Duodenal mucosa (tissue), 2 donors: Measurements from ENCODE around the gene NOL9.

Source experiments
- H3K27ac ChIP-seq: one replicate; pipeline ENCODE4 v1.7.0; 2013; ENCODE audit warnings: low read depth, low read length
- H3K27me3 ChIP-seq, 2 donors: one replicate each; pipeline ENCODE4 v1.7.0; 2013; ENCODE audit warnings: low read length in 2 of 2, control low read depth in 1 of 2; ENCODE audit not compliant: insufficient read depth in 2 of 2, control insufficient read depth in 1 of 2
- H3K36me3 ChIP-seq, 2 donors: one replicate each; pipeline ENCODE4 v1.7.0; 2013; ENCODE audit warnings: low read length in 2 of 2, control low read depth in 1 of 2; ENCODE audit not compliant: insufficient read depth in 2 of 2, control insufficient read depth in 1 of 2
- H3K4me1 ChIP-seq, 2 donors: one replicate each; pipeline ENCODE4 v1.7.0; 2013; ENCODE audit warnings: low read length in 2 of 2, control low read depth in 1 of 2; ENCODE audit not compliant: insufficient read depth in 2 of 2, control insufficient read depth in 1 of 2
- H3K4me3 ChIP-seq, 2 donors: one replicate each; pipeline ENCODE4 v1.7.0; 2013; ENCODE audit warnings: low read length in 2 of 2, low read depth in 1 of 2
- H3K9ac ChIP-seq, 2 donors: one replicate each; pipeline ENCODE4 v1.7.0; 2013; ENCODE audit warnings: low read length in 2 of 2, low read depth in 1 of 2
- H3K9me3 ChIP-seq, 2 donors: one replicate each; pipeline ENCODE4 v1.7.0; 2013; ENCODE audit warnings: low read length in 2 of 2, control low read depth in 1 of 2; ENCODE audit not compliant: control insufficient read depth in 1 of 2

The NOL9 gene

GRCh38 chr1:6511056-6511455, 43.3 kb downstream of the NOL9 start:
- H3K4me3 ChIP-seq, result no peak overlapping the region
- no peaks in the 10 kb centered on the region for H3K4me1 ChIP-seq
- H3K9ac ChIP-seq, result no peak overlapping the region
- no peaks in the 10 kb centered on the region for H3K27me3 ChIP-seq
- H3K9me3 ChIP-seq, result no peaks in the 10 kb centered on the region
- H3K27ac ChIP-seq, result no peak overlapping the region
- no peaks in the 10 kb centered on the region for H3K36me3 ChIP-seq

GRCh38 chr1:6510493-6510892, 43.8 kb downstream of the NOL9 start:
- Histone ChIP-seq H3K9ac (no peak overlapping the region), H3K9me3 (no peaks in the 10 kb centered on the region), H3K4me3 (no peak overlapping the region), H3K36me3 (no peaks in the 10 kb centered on the region), H3K27me3 (no peaks in the 10 kb centered on the region), H3K4me1 (no peaks in the 10 kb centered on the region), H3K27ac (no peak overlapping the region)

- H3K4me1 ChIP-seq, result no peaks in the 10 kb centered on the region
- H3K27ac ChIP-seq, result no peak overlapping the region
- no peak overlapping the region for H3K9ac ChIP-seq
- H3K27me3 ChIP-seq, result no peaks in the 10 kb centered on the region
- no peaks in the 10 kb centered on the region for H3K9me3 ChIP-seq
- H3K36me3 ChIP-seq, result no peaks in the 10 kb centered on the region
- no peak overlapping the region for H3K4me3 ChIP-seq
These were observed 44.4 kb downstream of the NOL9 start for GRCh38 chr1:6509919-6510291.

GRCh38 chr1:6509220-6509918, 44.9 kb downstream of the NOL9 start:
- H3K9ac ChIP-seq, result no peak overlapping the region
- no peak overlapping the region for H3K27ac ChIP-seq
- H3K4me3 ChIP-seq, result no peak overlapping the region
- no peaks in the 10 kb centered on the region for H3K36me3 ChIP-seq
- H3K4me1 ChIP-seq, result no peaks in the 10 kb centered on the region
- no peaks in the 10 kb centered on the region for H3K9me3 ChIP-seq
- no peaks in the 10 kb centered on the region for H3K27me3 ChIP-seq

GRCh38 chr1:6508816-6509189, 45.5 kb downstream of the NOL9 start:
- no peak overlapping the region for H3K4me3 ChIP-seq
- H3K36me3 ChIP-seq, result no peaks in the 10 kb centered on the region
- H3K27me3 ChIP-seq, result no peaks in the 10 kb centered on the region
- H3K4me1 ChIP-seq, result no peaks in the 10 kb centered on the region
- H3K9me3 ChIP-seq, result no peaks in the 10 kb centered on the region
- H3K27ac ChIP-seq, result no peak overlapping the region
- no peak overlapping the region for H3K9ac ChIP-seq

- H3K27ac ChIP-seq, result no peak overlapping the region
These were observed 46.0 kb downstream of the NOL9 start for GRCh38 chr1:6508154-6508815.

GRCh38 chr1:6507461-6507911, 46.8 kb downstream of the NOL9 start:
- H3K9me3 ChIP-seq, result no peaks in the 10 kb centered on the region
- no peak overlapping the region for H3K9ac ChIP-seq
- H3K27ac ChIP-seq, result no peak overlapping the region
- H3K27me3 ChIP-seq, result no peaks in the 10 kb centered on the region
- no peak overlapping the region for H3K4me3 ChIP-seq
- no peaks in the 10 kb centered on the region for H3K4me1 ChIP-seq
- no peaks in the 10 kb centered on the region for H3K36me3 ChIP-seq

More at GRCh38 chr1:6508154-6508815, 46.0 kb downstream of the NOL9 start:
- H3K27me3 ChIP-seq, result no peaks in the 10 kb centered on the region
- no peaks in the 10 kb centered on the region for H3K9me3 ChIP-seq
- no peaks in the 10 kb centered on the region for H3K36me3 ChIP-seq
- H3K4me3 ChIP-seq, result no peak overlapping the region
- no peaks in the 10 kb centered on the region for H3K4me1 ChIP-seq
- H3K9ac ChIP-seq, result no peak overlapping the region

GRCh38 chr1:6507037-6507428, 47.3 kb downstream of the NOL9 start:
- Histone ChIP-seq H3K9me3 (no peaks in the 10 kb centered on the region), H3K4me1 (no peaks in the 10 kb centered on the region), H3K27me3 (peaks cover 0 to 2% of the 10 kb centered on the region in 2 donors), H3K36me3 (no peaks in the 10 kb centered on the region), H3K9ac (no peak overlapping the region), H3K27ac (no peak overlapping the region), H3K4me3 (no peak overlapping the region)

GRCh38 chr1:6506210-6507036, 47.9 kb downstream of the NOL9 start:
- no peak overlapping the region for H3K9ac ChIP-seq
- peaks cover 0 to 3% of the 10 kb centered on the region in 2 donors for H3K27me3 ChIP-seq
- H3K27ac ChIP-seq, result no peak overlapping the region
- no peaks in the 10 kb centered on the region for H3K9me3 ChIP-seq
- no peaks in the 10 kb centered on the region for H3K4me1 ChIP-seq
- no peaks in the 10 kb centered on the region for H3K36me3 ChIP-seq
- H3K4me3 ChIP-seq, result no peak overlapping the region
